ENCODE results near the gene EGFR.

GRCh38 chr7:55185321-55185802, 166.5 kb downstream of the EGFR start:
- TF ChIP-seq CTCF (IDR thresholded peaks at IDR 0.05) (no peak), POLR2A (IDR thresholded peaks at IDR 0.05) (no peak)

Measured in adrenal gland (tissue), 5 donors.